Activated T-cell treated with anti-CD3 and anti-CD28 coated beads, Interleukin-2, amount 50 U/mL, for 1 hour (primary cell): ENCODE data around the gene PLSCR1.

ENCODE experiments used
- DNase-seq: peaks from one replicate; pipeline ENCODE4 v3.0.0-alpha.2; 2020

PLSCR1 gene

DNA sequence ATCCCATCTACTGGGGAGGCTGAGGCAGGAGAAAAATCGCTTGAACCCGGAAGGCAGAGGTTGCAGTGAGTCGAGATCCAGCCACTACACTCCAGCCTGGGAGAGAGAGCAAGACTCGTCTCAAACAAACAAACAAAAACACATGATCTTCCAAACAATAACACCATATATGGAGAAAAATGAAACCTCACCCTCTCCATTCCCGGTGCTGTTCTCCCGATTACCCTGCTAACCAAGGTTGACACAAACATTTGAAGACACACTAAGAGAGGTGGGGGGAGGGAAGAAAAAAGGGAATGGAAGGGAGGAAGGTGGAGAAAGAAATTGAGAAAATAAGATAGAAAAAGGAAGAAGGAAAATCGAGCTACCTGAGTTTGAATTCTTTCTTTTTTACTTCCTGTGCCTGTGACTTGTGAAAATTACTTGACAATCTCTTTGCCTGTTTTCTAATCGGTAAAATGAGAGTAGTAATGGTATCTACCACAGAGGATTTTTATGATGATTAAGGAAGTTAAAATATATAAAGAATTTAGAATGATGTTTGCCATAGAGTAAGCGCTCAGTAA is 73.9 kb downstream of the PLSCR1 start:
- DNase-seq, result no peak

DNA sequence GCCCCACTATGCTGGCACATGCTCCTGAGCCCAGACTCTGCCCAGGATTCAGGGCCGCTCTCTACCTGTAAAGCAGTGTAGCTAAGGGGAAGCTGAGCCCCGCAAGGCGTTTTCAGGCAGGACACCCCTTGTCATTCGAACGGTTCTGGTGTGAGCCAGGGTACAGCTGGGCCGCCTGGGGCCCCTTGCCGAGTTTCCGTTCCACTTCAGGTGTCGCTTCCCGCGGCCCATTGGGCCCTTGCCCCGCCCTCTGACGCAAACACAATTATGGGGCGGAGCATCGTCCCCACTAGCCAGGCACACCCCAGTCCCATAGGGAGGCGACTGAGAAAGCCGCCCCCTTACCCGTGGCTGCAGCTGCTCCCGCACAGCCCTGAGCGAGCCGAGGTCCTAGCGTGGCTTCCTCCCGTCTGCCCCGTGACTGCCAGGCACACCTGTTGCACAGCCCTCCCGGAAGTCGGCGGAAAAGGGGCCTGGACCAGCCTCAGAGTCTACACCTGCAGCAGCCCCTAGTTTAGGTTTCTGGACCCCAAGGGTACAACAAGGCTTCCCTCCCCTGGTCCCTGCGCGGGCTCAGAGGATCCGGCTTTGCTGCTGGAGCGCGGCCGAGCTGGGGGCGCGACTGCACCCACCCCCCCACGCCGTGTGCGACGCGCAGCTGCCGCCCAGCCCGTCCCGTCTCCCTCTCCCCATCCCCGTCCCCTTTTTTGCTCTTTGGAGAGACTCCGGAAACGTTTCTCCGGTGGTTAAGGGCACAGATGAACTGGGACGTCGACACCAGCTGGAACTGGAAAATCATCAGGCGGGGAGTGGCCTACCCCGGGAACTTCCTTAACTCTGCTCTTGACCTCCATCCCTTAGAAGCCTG is 75.0 kb downstream of the PLSCR1 start, which contains the start of gene PLSCR2:
Gene PLSCR2, minus strand, starts transcription at position 412 of the 868 bp plus-strand sequence. CDS start 9,657 bp downstream, outside the sequence.
- peak; percentile 83 for DNase-seq

DNA sequence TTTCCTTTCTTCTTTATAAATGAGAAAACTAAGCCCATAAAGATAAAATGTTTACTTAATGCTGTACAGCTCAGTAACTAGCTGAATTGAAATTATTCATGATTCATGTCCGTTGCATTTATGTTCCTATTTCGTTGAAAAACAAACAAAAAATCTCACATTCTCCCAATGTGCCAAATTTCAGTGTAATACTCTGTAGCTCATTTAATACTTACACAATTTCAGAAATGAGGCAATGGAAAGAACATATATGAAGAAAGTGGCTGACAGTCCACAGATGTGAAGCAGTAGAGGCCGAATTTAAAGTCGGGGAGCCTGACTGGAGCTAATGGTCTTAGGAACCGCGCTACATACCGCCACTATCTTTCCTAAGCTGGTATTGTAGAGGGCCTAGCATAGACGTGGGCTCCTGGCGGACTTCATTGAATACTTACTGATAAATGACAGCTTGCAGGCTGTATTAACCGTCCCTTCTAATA is 75.7 kb downstream of the PLSCR1 start:
- DNase-seq, result no peak

DNA sequence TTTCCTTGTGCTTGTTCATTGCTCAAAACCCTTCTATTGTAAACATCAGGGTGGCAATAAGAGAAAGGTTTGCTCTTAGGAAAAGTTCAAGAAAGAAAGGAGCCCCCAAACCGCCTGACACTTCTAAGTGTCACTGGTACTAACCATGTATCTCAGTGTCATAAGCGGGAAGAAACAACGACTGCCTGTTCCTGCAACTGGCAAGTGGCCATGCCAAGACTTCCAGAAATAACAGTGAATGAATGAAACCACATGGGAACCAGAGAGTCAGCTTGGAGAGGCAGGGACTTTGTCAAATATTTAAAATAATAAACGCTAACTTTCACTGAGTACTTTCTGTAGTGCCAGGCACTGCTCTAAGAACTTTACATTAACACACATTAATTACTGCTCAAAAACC is 76.2 kb downstream of the PLSCR1 start:
- DNase-seq, result no peak

DNA sequence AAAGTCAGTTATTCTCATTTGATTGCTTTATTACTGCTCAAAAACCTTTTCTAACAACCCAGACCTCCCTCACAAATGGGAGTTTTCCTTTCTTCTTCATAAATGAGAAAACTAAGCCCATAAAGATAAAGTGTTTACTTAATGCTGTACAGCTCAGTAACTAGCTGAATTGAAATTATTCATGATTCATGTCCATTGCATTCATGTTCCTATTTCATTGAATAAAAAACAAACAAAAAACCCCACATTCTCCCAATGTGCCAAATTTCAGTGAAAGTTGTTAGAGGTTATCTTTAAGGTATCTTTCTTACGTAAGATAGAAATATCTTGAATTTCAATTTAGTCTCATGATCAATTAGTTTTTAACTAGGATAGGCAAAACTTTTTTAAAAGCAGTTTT is 77.8 kb downstream of the PLSCR1 start:
- DNase-seq, result no peak

DNA sequence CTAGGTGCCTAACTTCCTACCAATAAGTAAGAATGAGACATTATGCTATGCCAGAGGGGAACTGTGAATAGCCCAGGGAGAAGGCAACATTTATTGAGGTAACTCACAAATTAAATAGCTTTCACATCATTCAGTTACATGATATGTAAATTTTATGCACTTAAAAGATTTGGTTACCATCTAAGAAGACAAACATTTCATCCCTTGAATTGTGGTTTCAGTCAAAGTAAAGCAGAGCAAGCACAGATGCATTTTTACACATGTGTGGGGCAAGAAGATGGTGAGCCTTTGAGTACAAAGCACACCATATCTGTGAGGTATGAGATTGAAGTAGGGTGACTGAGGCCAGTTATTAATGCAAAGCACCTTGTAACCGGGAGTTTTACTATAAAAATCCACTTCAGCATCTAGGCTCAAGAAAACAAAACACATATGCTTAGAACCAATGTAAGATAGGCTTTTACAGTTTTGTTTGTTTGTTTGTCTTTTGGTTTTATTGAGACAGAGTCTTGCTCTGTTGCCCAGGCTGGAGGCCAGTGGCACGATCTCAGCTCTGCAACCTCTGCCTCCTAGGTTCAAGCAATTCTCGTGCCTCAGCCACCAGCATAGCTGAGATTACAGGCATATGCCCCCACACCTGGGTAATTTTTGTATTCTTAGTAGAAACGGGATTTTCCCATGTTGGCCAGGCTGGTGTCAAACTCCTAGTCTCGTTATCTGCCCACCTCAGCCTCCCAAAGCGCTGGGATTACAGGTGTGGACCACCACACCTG is 78.5 kb downstream of the PLSCR1 start:
- DNase-seq, result no peak
